Esophagus squamous epithelium (tissue), 4 donors: Measurements from ENCODE around the gene XRCC2.

Experiments
- CTCF ChIP-seq, 6 experiments: fragments of 450-650 bp in 4 of 6; fragments of 200-600 bp in 2 of 6; sonication (generic) in 2 of 6; IDR thresholded peaks; one replicate each; pipeline ENCODE4 v1.5.1; 2016 to 2019; ENCODE audit warnings: antibody characterized with exemption in 6 of 6, mild to moderate bottlenecking in 4 of 6, moderate library complexity in 4 of 6
- POLR2A ChIP-seq, 4 donors: fragments of 450-650 bp; IDR thresholded peaks; one replicate each; pipeline ENCODE4 v1.6.1; 2017; ENCODE audit warnings: antibody characterized with exemption in 4 of 4, mild to moderate bottlenecking in 4 of 4, moderate library complexity in 3 of 4

- TF ChIP-seq CTCF (IDR thresholded peaks at IDR 0.05) (no peak), POLR2A (IDR thresholded peaks at IDR 0.05) (no peak)
Observed at GRCh38 chr7:152673897-152674296, 2.0 kb downstream of the XRCC2 start.
